IMR-90 (cell line): Measurements from ENCODE around the gene SCLY. TPM values are rescaled to one million over a fixed set of nuclear protein-coding genes. Genes with fewer than 3 reads are reported as not detected.

Experiments
- ATAC-seq: fragments of 200-7000 bp; cut with Tn5 transposase; 2 replicates; pipeline ENCODE4 v1.9.1; 2020; ENCODE audit warnings: low read depth, mild to moderate bottlenecking, moderate library complexity
- BruUV-seq: library from RNA; stranded (reverse); fragments of 400-500 nt; replicated peaks from 2 replicates; lab custom pipeline; 2021; lab: Mats Ljungman, UMichigan
- CTCF ChIA-PET: fragments of 300-600 bp; formaldehyde crosslinking; extraction: SDS; loops from one replicate; lab custom pipeline; 2021; ENCODE audit warnings: antibody characterized with exemption; lab: Yijun Ruan, JAX
- POLR2A ChIA-PET: fragments of 300-600 bp; sonication (Branson Sonifier 250); formaldehyde crosslinking; loops from one replicate; lab custom pipeline; 2022; ENCODE audit warnings: antibody characterized with exemption; ENCODE audit not compliant: unreplicated experiment; lab: Charles Lee
- DNase-seq: peaks from one replicate; pipeline ENCODE4 v3.0.0; 2013
- H2AFZ ChIP-seq: replicated peaks from 2 replicates; pipeline ENCODE3; 2013; ENCODE audit warnings: low read length, mild to moderate bottlenecking; ENCODE audit not compliant: poor library complexity
- H2AK5ac ChIP-seq: 2 replicates; pipeline ENCODE4 v1.6.1; 2013; ENCODE audit warnings: low read depth, low read length, inconsistent platforms
- H2AK9ac ChIP-seq: replicated peaks from 2 replicates; pipeline ENCODE3; 2013; ENCODE audit warnings: mild to moderate bottlenecking, low read depth, low read length, moderate library complexity; ENCODE audit not compliant: poor library complexity
- H2BK120ac ChIP-seq: 2 replicates; pipeline ENCODE4 v1.6.1; 2013; ENCODE audit warnings: low read depth, low read length, inconsistent platforms
- H2BK15ac ChIP-seq: 3 replicates; pipeline ENCODE4 v1.6.1; 2013; ENCODE audit warnings: low read depth, low read length, inconsistent platforms
- H2BK20ac ChIP-seq: 2 replicates; pipeline ENCODE4 v1.6.1; 2013; ENCODE audit warnings: low read depth, mild to moderate bottlenecking, inconsistent platforms, low read length, moderate library complexity
- H2BK5ac ChIP-seq: 2 replicates; pipeline ENCODE4 v1.6.1; 2013; ENCODE audit warnings: mild to moderate bottlenecking, low read depth, low read length, inconsistent platforms; ENCODE audit not compliant: poor library complexity, severe bottlenecking
- H3K14ac ChIP-seq: replicated peaks from 2 replicates; pipeline ENCODE4 v1.6.1; 2013; ENCODE audit warnings: low read depth, low read length, inconsistent platforms
- H3K18ac ChIP-seq: 2 replicates; pipeline ENCODE4 v1.6.1; 2013; ENCODE audit warnings: low read depth, low read length, control low read depth
- H3K23ac ChIP-seq: 2 replicates; pipeline ENCODE4 v1.6.1; 2013; ENCODE audit warnings: low read depth, low read length, inconsistent platforms
- H3K27ac ChIP-seq: 2 replicates; pipeline ENCODE4 v1.5.1; 2013; ENCODE audit warnings: mild to moderate bottlenecking, control low read depth, low read length; ENCODE audit not compliant: insufficient read depth
- H3K27me3 ChIP-seq: 2 replicates; pipeline ENCODE4 v1.6.1; 2013; ENCODE audit warnings: low read length; ENCODE audit not compliant: control insufficient read depth, insufficient read depth
- H3K36me3 ChIP-seq: 2 replicates; pipeline ENCODE4 v1.6.1; 2013; ENCODE audit warnings: low read length, mixed read lengths; ENCODE audit not compliant: control insufficient read depth, insufficient read depth
- H3K4ac ChIP-seq: 2 replicates; pipeline ENCODE4 v1.6.1; 2013; ENCODE audit warnings: low read depth, low read length, inconsistent platforms
- H3K4me1 ChIP-seq: 2 replicates; pipeline ENCODE4 v1.6.1; 2013; ENCODE audit warnings: low read length, mixed read lengths; ENCODE audit not compliant: control insufficient read depth, insufficient read depth
- H3K4me2 ChIP-seq: 2 replicates; pipeline ENCODE4 v1.6.1; 2013; ENCODE audit warnings: low read depth, mild to moderate bottlenecking, control low read depth, low read length, moderate library complexity
- H3K4me3 ChIP-seq: 2 replicates; pipeline ENCODE4 v1.5.1; 2013; ENCODE audit warnings: low read depth, mild to moderate bottlenecking, control low read depth, low read length, moderate library complexity; ENCODE audit not compliant: insufficient read depth
- H3K56ac ChIP-seq: 2 replicates; pipeline ENCODE4 v1.6.1; 2013; ENCODE audit warnings: low read length, inconsistent platforms; ENCODE audit not compliant: insufficient read depth; ENCODE audit errors: extremely low read depth
- H3K79me1 ChIP-seq, 2 experiments: 2 replicates each; pipeline ENCODE4 v1.6.1; 2013; ENCODE audit warnings: low read length in 2 of 2, inconsistent platforms in 1 of 2, low read depth in 1 of 2
- H3K9ac ChIP-seq: 2 replicates; pipeline ENCODE4 v1.6.1; 2013; ENCODE audit warnings: low read depth, low read length, control low read depth
- H3K9me1 ChIP-seq: 2 replicates; pipeline ENCODE4 v1.6.1; 2013; ENCODE audit warnings: low read length, inconsistent platforms; ENCODE audit not compliant: insufficient read depth
- H3K9me3 ChIP-seq: 2 replicates; pipeline ENCODE4 v1.6.1; 2013; ENCODE audit warnings: low read length; ENCODE audit not compliant: control insufficient read depth, insufficient read depth
- H4K20me1 ChIP-seq: 2 replicates; pipeline ENCODE4 v1.6.1; 2013; ENCODE audit warnings: low read length, inconsistent platforms; ENCODE audit not compliant: insufficient read depth
- H4K5ac ChIP-seq: 2 replicates; pipeline ENCODE4 v1.6.1; 2013; ENCODE audit warnings: mild to moderate bottlenecking, low read depth, low read length, control low read depth
- H4K8ac ChIP-seq, 2 experiments: 2 replicates each; pipeline ENCODE4 v1.6.1; 2013; ENCODE audit warnings: low read depth in 2 of 2, low read length in 2 of 2, control low read depth in 1 of 2, inconsistent platforms in 1 of 2
- H4K91ac ChIP-seq: 2 replicates; pipeline ENCODE4 v1.6.1; 2013; ENCODE audit warnings: low read depth, low read length, inconsistent platforms; ENCODE audit not compliant: insufficient read depth
- FOS ChIP-seq: fragments of 150-350 bp; IDR thresholded peaks from 2 replicates; pipeline ENCODE4 v1.6.1; 2016; ENCODE audit warnings: low read depth, low read length
- MAFK ChIP-seq: IDR thresholded peaks from 2 replicates; pipeline ENCODE4 v1.6.1; 2012; ENCODE audit warnings: low read depth, low read length, improper control_type of control experiment
- RCOR1 ChIP-seq: IDR thresholded peaks from 2 replicates; pipeline ENCODE4 v1.6.1; 2012; ENCODE audit warnings: mild to moderate bottlenecking, low read length, improper control_type of control experiment; ENCODE audit not compliant: insufficient replicate concordance
- WGBS, 2 experiments: methylation state at CpG; one replicate each; pipeline versions ENCODE4 v1.1.5 to v1.1.7; 2013; ENCODE audit warnings: missing lambda C conversion rate in 2 of 2; ENCODE audit not compliant: insufficient read length in 1 of 2; ENCODE audit errors: extremely low coverage in 2 of 2; 5-methylcytosine and 5-hydroxymethylcytosine counted together
- dilution Hi-C: fragments of 300-500 bp; cut with HindIII; formaldehyde crosslinking; loops from one replicate; pipeline ENCODE4 v1.14.3; 2018; ENCODE audit warnings: low sequenced_read_pairs; ENCODE audit not compliant: unreplicated experiment
- in situ Hi-C: fragments of 300-500 bp; cut with MboI; formaldehyde crosslinking; loops from 3 replicates; pipeline ENCODE4 v1.14.3; 2019; ENCODE audit warnings: low sequenced_read_pairs, inconsistent platforms, mixed read lengths
- intact Hi-C: fragments of 100-400 bp; cut with micrococcal nuclease; formaldehyde crosslinking; loops from 2 replicates; pipeline ENCODE4 v1.10.0; 2022
- polyA plus RNA-seq, 3 experiments: library from polyadenylated mRNA; depleted of rRNA; stranded (reverse); fragments of >200 nt; gene quantifications; 2 replicates each; pipeline ENCODE4 v1.2.3, GENCODE V29; 2012; ENCODE audit warnings: low replicate concordance in 1 of 3
- total RNA-seq: library from RNA; depleted of rRNA; stranded (reverse); fragments of >200 nt; gene quantifications from 2 replicates; pipeline ENCODE4 v1.2.3, GENCODE V29; 2012

The SCLY gene
- total and polyA plus RNA-seq, 2 of the 4 experiments (the other 2 are of a cell fraction): 8.6 to 10.5 TPM

GRCh38 chr2:238130696-238131628 is 70.2 kb downstream of the SCLY start:
- no TSS peak for BruUV-seq
- no peak overlapping the region for H3K14ac ChIP-seq
- no peaks in the 10 kb centered on the region; the same call in 1 of the 2 replicates for H3K9me1 ChIP-seq
- no peak overlapping the region for H3K9ac ChIP-seq
- DNase-seq: no peak
- in situ Hi-C loops: no loop called here
- CTCF ChIA-PET: no interaction called here
- H2BK5ac ChIP-seq: no peak overlapping the region
- H3K27ac ChIP-seq: no peak overlapping the region
- H4K20me1 ChIP-seq: no peaks in the 10 kb centered on the region
- TF ChIP-seq FOS (no peak), RCOR1 (no peak), MAFK (no peak)
- H3K23ac ChIP-seq: no peak overlapping the region
- H3K4me1 ChIP-seq: peaks cover 6% of the 10 kb centered on the region
- POLR2A ChIA-PET: no interaction called here
- H2AK9ac ChIP-seq: no peak overlapping the region
- H4K5ac ChIP-seq: no peak overlapping the region
- H2BK20ac ChIP-seq: no peak overlapping the region
- no peaks in the 10 kb centered on the region for H3K36me3 ChIP-seq
- H2AFZ ChIP-seq: no peak overlapping the region
- H3K27me3 ChIP-seq: no peaks in the 10 kb centered on the region
- H3K18ac ChIP-seq: no peak overlapping the region
- no peak overlapping the region for H3K4me2 ChIP-seq
- ATAC-seq: no peak
- dilution Hi-C loops: no loop called here
- intact Hi-C loops: no loop called here
- WGBS, 2 experiments: 93% methylated on average over 20 of the region's 68 CpGs; no CpG with 5 or more reads in 1 of the 2 experiments
- no peak overlapping the region for H2BK15ac ChIP-seq
- H3K56ac ChIP-seq: no peak overlapping the region
- H3K4me3 ChIP-seq: no peak overlapping the region
- H2BK120ac ChIP-seq: no peak overlapping the region
- H3K9me3 ChIP-seq: no peaks in the 10 kb centered on the region
- no peak overlapping the region for H2AK5ac ChIP-seq
- no peak overlapping the region for H4K8ac ChIP-seq
- no peaks in the 10 kb centered on the region for H3K79me1 ChIP-seq
- H3K4ac ChIP-seq: no peak overlapping the region
- H4K91ac ChIP-seq: no peak overlapping the region
